HCT116 (cell line): ENCODE data around the gene FUOM. TPM values are rescaled to one million over a fixed set of nuclear protein-coding genes. Genes with fewer than 3 reads are reported as not detected.

Source experiments
- ATAC-seq: fragments of 200-7000 bp; cut with Tn5 transposase; 2 replicates; pipeline ENCODE4 v1.9.1; 2020; ENCODE audit warnings: mild to moderate bottlenecking, moderate library complexity
- BruUV-seq: library from RNA; stranded (reverse); fragments of 400-500 nt; replicated peaks from 2 replicates; lab custom pipeline; 2021; lab: Mats Ljungman, UMichigan
- CTCF ChIA-PET: fragments of 300-600 bp; sonication (Branson Sonifier 250); formaldehyde crosslinking; loops from one replicate; lab custom pipeline; 2021; ENCODE audit warnings: antibody characterized with exemption; lab: Charles Lee
- POLR2A ChIA-PET: fragments of 300-600, 350-600 bp; sonication (Branson Sonifier 250); formaldehyde crosslinking; loops from one replicate; lab custom pipeline; 2021; ENCODE audit warnings: antibody characterized with exemption; lab: Charles Lee
- RAD21 ChIA-PET, 2 experiments: fragments of 300-600 bp; sonication (Branson Sonifier 250); formaldehyde crosslinking; loops; one replicate each; lab custom pipeline; 2023; ENCODE audit warnings: low total read pairs in 2 of 2; ENCODE audit not compliant: uncharacterized antibody in 2 of 2, unreplicated experiment in 2 of 2, low non-redundant PET in 1 of 2; lab: Charles Lee
- DNase-seq: peaks from one replicate; pipeline ENCODE4 v3.0.0-alpha.2; 2010; ENCODE audit warnings: low read depth, low spot score
- H2AFZ ChIP-seq: fragments of 200-600 bp; shearing (Covaris generic), sonication (generic); 2 replicates; pipeline ENCODE4 v1.6.1; 2017; ENCODE audit warnings: low read depth, mixed run types, mixed read lengths, antibody characterized with exemption, low read length; ENCODE audit not compliant: poor library complexity, severe bottlenecking
- H3K27ac ChIP-seq: 2 replicates; pipeline ENCODE4 v1.5.1; 2012; ENCODE audit warnings: low read depth, low read length
- H3K27me3 ChIP-seq: fragments of 200-600 bp; sonication (generic); 2 replicates; pipeline ENCODE4 v1.6.1; 2016; ENCODE audit warnings: mixed run types, low read length, mixed read lengths; ENCODE audit not compliant: insufficient read depth
- H3K36me3 ChIP-seq, 2 experiments: fragments of 200-500 bp in 1 of 2; fragments of 200-600 bp in 1 of 2; sonication (Bioruptor generic) in 1 of 2; sonication (generic) in 1 of 2; 2 replicates each; pipeline versions ENCODE4 v1.5.1 to v1.6.1; 2014 to 2016; ENCODE audit warnings: low read length in 2 of 2, inconsistent platforms in 1 of 2, mixed read lengths in 1 of 2, mixed run types in 1 of 2; ENCODE audit not compliant: insufficient read depth in 2 of 2, control insufficient read depth in 1 of 2
- H3K4me1 ChIP-seq, 2 experiments: fragments of 200-600 bp in 1 of 2; sonication (generic) in 1 of 2; 2 replicates each; pipeline versions ENCODE4 v1.5.1 to v1.6.1; 2012 to 2017; ENCODE audit warnings: low read length in 2 of 2, inconsistent platforms in 1 of 2, mild to moderate bottlenecking in 1 of 2, mixed read lengths in 1 of 2, mixed run types in 1 of 2, moderate library complexity in 1 of 2; ENCODE audit not compliant: insufficient read depth in 2 of 2, control insufficient read depth in 1 of 2
- H3K4me2 ChIP-seq: fragments of 200-600 bp; sonication (generic); 2 replicates; pipeline ENCODE4 v1.6.1; 2017; ENCODE audit warnings: mixed run types, low read length, mixed read lengths
- H3K4me3 ChIP-seq, 2 experiments: fragments of 200-600 bp in 1 of 2; sonication (generic) in 1 of 2; replicated peaks in 1 of 2; 2 replicates each; pipeline ENCODE4 v1.5.1; 2011 to 2016; ENCODE audit warnings: low read length in 2 of 2, control low read depth in 1 of 2, low read depth in 1 of 2, mild to moderate bottlenecking in 1 of 2, mixed read lengths in 1 of 2, mixed run types in 1 of 2
- H3K79me2 ChIP-seq: fragments of 200-600 bp; sonication (generic); 2 replicates; pipeline ENCODE4 v1.6.1; 2017; ENCODE audit warnings: mild to moderate bottlenecking, mixed run types, low read length, moderate library complexity, mixed read lengths; ENCODE audit not compliant: insufficient read depth
- H3K9ac ChIP-seq: fragments of 200-600 bp; sonication (generic); 2 replicates; pipeline ENCODE4 v1.6.1; 2016; ENCODE audit warnings: low read length, mixed read lengths
- H3K9me2 ChIP-seq: fragments of 200-600 bp; sonication (generic), shearing (Covaris generic); 2 replicates; pipeline ENCODE4 v1.6.1; 2017; ENCODE audit warnings: mixed run types, mild to moderate bottlenecking, moderate library complexity; ENCODE audit not compliant: insufficient read depth
- H3K9me3 ChIP-seq, 2 experiments: fragments of 200-500 bp in 1 of 2; fragments of 200-600 bp in 1 of 2; sonication (Bioruptor generic) in 1 of 2; sonication (generic) in 1 of 2; 2 replicates each; pipeline ENCODE4 v1.6.1; 2014 to 2017; ENCODE audit warnings: low read length in 2 of 2, mixed read lengths in 2 of 2, inconsistent platforms in 1 of 2, low read depth in 1 of 2, mild to moderate bottlenecking in 1 of 2, mixed run types in 1 of 2, moderate library complexity in 1 of 2; ENCODE audit not compliant: control insufficient read depth in 1 of 2, insufficient read depth in 1 of 2
- H4K20me1 ChIP-seq: fragments of 200-600 bp; sonication (generic), shearing (Covaris generic); 2 replicates; pipeline ENCODE4 v1.6.1; 2017; ENCODE audit warnings: mixed run types, mild to moderate bottlenecking, moderate library complexity; ENCODE audit not compliant: insufficient read depth
- CBX3 ChIP-seq: IDR thresholded peaks from 2 replicates; pipeline ENCODE4 v1.6.1; 2012; ENCODE audit warnings: low read depth
- CEBPB ChIP-seq: IDR thresholded peaks from 2 replicates; pipeline ENCODE4 v1.6.1; 2012; ENCODE audit warnings: low read depth
- EGR1 ChIP-seq: IDR thresholded peaks from 2 replicates; pipeline ENCODE4 v1.6.1; 2012; ENCODE audit warnings: low read depth
- ELF1 ChIP-seq: IDR thresholded peaks from 2 replicates; pipeline ENCODE4 v1.6.1; 2012; ENCODE audit warnings: low read depth, borderline replicate concordance
- EZH2 ChIP-seq: fragments of 200-600 bp; sonication (generic); IDR thresholded peaks from 2 replicates; pipeline ENCODE4 v1.6.1; 2017; ENCODE audit warnings: antibody characterized with exemption, mixed run types
- SRF ChIP-seq: IDR thresholded peaks from 2 replicates; pipeline ENCODE4 v1.6.1; 2012; ENCODE audit warnings: low read depth
- intact Hi-C: fragments of 100-400 bp; cut with micrococcal nuclease; formaldehyde crosslinking; loops from 2 replicates; pipeline ENCODE4 v1.10.0; 2022
- total RNA-seq: library from RNA; stranded (reverse); gene quantifications from one replicate; pipeline ENCODE4 v1.2.1, GENCODE V29; 2021; ENCODE audit not compliant: unreplicated experiment
- TF ChIP-seq, protein P1 (sequence below): IDR thresholded peaks from 2 replicates; pipeline ENCODE4 v1.6.1; 2011; ENCODE audit warnings: mild to moderate bottlenecking, low read length, moderate library complexity; ENCODE audit not compliant: insufficient replicate concordance; ENCODE audit errors: extremely low read depth
- TF ChIP-seq, protein P2 (sequence below): IDR thresholded peaks from 2 replicates; pipeline ENCODE4 v1.6.1; 2012

The FUOM gene
- total RNA-seq, 1 experiment from 2014 or later: 21.5 TPM

DNA sequence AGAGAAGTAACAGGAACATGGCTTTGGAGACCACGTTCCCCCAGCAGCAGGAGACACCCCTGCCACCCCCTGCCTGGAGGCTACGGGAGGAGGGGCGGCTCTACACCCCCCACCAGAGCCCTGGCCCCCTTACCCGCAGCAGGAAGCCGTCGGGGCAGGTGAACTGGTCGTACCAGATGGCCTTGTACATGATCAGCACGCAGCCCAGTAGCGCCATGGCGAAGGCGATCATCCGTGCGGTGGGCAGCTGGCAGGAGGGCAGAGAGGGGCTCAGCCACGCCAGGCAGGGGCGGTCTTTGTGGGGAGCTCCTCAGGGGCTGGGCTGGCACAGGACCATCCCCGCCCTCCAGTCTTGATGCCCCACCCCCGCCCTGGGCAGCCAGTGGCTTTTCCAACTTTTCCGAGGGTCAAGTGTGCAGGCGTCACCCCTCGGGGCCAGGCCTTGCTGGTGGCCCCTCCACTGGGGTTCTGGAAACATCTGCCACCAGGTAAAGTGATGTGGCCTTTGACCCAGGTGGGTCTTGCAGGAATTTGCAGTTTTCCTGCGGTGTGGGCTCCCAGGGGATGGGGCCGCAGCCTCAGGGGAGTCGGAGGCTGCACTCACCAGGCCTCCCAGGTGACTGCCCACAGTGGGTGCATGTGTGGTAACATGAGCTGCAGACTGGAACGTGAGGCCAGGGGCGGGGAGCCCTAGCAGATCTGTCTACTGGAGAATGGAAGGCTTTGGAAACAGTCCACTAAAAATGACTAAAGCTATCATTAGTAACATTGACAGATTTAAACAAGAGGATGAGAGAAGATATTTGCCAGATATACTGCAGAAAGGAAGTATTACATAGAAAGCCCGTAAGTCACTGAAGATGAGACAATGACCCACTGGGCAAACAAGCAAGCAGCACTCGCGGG is 30.8 kb downstream of the FUOM start (continued):
- TF ChIP-seq, protein P1, sequence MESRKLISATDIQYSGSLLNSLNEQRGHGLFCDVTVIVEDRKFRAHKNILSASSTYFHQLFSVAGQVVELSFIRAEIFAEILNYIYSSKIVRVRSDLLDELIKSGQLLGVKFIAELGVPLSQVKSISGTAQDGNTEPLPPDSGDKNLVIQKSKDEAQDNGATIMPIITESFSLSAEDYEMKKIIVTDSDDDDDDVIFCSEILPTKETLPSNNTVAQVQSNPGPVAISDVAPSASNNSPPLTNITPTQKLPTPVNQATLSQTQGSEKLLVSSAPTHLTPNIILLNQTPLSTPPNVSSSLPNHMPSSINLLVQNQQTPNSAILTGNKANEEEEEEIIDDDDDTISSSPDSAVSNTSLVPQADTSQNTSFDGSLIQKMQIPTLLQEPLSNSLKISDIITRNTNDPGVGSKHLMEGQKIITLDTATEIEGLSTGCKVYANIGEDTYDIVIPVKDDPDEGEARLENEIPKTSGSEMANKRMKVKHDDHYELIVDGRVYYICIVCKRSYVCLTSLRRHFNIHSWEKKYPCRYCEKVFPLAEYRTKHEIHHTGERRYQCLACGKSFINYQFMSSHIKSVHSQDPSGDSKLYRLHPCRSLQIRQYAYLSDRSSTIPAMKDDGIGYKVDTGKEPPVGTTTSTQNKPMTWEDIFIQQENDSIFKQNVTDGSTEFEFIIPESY: no peak
- TF ChIP-seq, all 23 proteins: peak for 0

DNA sequence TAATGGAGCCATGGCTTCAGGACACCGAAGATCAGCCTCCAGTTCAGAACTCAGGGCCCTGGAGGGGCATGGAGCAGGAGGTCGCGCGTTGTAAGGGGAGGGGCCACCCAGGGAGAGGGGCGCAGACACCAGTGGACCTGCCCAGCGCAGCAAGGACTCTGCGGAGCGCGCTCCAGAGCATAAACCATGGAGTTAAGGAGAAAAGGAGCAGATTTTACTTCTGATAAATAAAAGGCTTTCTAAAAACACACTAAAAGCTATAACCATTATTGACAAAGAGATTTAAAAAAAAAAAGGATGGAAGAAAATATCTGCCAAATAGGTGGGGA is 31.6 kb downstream of the FUOM start:
- intact Hi-C loops: no loop called here
- no peak for ATAC-seq
- no TSS peak for BruUV-seq
- Histone ChIP-seq H3K27me3 (no peaks in the 10 kb centered on the region), H3K79me2 (no peaks in the 10 kb centered on the region), H4K20me1 (no peaks in the 10 kb centered on the region), H3K9me3 (no peaks in the 10 kb centered on the region), H3K9ac (no peak overlapping the region), H3K4me3 (no peak overlapping the region), H3K36me3 (no peaks in the 10 kb centered on the region), H2AFZ (no peak overlapping the region), H3K4me2 (no peak overlapping the region), H3K9me2 (no peaks in the 10 kb centered on the region), H3K27ac (no peak overlapping the region), H3K4me1 (peaks cover 3 to 20% of the 10 kb centered on the region in 2 experiments)
- ChIA-PET CTCF (no interaction called here), RAD21 (no interaction called here), POLR2A (no interaction called here)
- no peak for DNase-seq
- TF ChIP-seq EGR1 (no peak), SRF (no peak), EZH2 (no peak), ELF1 (no peak), CBX3 (no peak), CEBPB (no peak)
- TF ChIP-seq, protein P2, sequence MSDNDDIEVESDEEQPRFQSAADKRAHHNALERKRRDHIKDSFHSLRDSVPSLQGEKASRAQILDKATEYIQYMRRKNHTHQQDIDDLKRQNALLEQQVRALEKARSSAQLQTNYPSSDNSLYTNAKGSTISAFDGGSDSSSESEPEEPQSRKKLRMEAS: no peak
